Measurements from ENCODE around the gene TCF4.

TCF4 gene

DNA sequence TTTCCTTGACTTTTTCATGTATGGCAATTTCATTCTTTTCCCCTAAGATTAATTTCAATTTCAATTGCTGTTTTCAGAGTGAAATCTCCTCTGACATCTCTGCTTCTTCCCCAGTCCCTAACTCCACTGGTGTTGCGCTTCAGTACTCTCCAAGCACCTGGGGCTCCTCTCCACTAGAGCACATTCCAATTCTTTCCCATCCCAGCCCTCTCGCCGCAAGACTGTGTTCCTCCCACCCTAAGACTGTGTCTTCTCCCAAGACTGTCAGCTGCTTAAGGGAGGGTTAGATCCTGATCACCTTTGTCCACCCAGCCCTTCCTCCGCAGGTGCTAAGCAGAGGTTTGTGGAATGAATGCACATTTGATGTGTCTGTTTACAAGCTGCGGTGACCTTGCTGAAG, 373.0 kb downstream of the TCF4 start:
- no peak for DNase-seq

DNA sequence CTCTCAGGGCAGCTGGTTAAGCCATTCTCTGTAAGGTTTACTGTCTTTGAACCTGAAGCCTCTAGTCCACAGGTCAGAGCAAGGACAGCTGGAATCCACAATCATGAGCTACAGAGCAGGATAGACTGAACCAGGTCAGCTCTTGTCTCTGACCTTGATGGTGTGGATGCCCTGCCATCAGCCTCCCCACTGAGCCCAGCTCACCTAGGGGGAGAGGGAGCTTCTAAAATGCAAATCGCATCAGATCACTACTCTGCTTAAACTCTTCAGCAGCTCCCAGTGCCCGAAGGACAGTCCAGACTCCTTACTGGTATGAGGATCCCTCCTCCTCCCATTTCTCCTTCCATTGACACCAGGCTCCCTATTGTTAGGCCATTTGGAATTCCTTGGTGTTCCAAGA, 373.5 kb downstream of the TCF4 start:
- no peak for DNase-seq

- no peak for DNase-seq
Observed at GRCh38 chr18:55213586-55213985, 374.4 kb downstream of the TCF4 start.

DNA sequence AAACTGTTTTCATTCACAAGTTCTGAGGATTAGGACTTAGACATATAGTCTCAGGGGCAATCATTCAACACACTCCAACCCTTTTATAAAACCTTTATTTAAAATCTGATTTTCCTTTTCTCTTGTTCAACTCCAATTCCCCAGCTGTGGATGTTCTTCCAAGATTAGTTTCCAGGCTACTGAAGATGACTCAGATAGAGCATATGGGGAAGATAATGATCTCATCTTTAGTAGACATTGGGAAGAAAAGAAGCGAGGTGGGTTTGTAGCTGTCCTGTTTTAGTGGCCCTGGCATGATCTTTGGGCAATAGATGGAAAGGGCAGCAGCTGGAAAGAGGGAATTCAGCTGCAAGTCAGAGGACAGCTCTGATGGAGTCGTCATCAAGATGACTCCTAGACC, 381.1 kb downstream of the TCF4 start:
- no peak for DNase-seq

DNA sequence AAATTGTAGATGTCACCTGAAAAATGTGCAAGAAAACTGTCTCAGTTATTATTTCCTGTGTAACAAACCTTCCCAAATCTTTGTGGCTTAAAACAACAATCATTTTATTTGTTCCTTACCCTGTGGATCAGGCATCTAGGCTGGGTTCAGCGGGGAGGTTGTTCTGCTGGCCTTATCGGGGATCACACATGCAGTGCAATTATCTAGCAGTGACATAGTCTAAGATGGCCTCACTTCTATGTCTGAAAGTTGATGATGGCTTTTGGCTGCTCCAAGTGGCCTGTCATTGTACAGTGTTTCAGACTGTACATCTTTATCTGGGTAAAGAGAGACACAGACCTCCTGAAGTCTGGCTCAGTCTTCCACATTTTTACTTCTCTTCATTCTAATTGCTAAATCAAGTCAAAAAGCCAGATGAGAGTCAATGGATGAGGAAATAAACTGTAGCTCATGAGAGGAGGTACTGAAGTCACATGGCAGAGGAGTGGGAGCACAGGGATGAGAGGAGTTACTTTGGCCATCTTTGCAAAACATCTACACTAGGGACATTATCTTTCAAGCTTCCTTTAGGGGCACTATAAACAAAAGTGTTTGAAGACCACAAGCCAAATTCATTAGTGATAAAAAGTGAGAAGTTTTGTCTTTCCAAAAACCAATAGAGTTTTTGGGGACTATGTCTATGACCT, 385.6 kb downstream of the TCF4 start:
- no peak for DNase-seq

GRCh38 chr18:55199291-55199963, 388.6 kb downstream of the TCF4 start:
- DNase-seq = no peak

DNA sequence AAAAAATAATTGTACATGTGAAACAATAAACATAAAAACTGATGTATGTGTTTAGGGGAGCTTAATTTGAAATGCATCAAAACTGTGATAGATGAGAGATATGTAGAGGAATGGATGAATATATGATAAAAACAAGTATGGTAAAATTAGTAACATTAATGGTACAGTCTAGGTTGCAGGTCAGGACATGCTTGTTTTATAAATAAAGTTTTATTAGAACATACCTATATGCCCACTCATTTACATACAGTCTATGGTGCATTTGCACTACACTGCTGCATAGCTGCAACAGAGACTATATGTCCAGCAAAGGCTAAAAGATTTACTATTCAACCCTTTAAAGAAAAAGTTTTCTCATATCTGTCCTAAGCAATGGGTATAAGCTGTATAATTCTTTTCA, 392.1 kb downstream of the TCF4 start:
- no peak for DNase-seq

GRCh38 chr18:55189972-55190371, 398.0 kb downstream of the TCF4 start:
- no peak for DNase-seq

DNA sequence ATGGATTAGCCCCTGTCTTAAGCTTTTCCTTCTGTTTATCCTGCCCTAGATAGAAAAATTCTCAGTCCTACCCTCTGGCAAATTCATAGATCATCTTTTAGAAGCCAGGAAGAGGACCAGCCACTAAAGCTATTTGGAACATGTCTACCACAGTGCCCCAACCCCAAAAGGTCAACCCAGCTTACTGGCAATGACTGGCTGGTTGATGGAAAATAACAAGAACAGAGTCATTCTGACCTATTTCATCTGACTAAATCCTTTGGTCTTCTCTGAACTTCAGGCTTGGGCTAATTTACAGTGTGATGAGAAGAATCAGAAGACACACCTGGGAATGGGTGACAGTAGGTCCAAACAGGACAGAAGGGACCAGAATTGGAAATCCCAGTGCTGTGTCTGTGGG, 401.4 kb downstream of the TCF4 start:
- DNase-seq = no peak

GRCh38 chr18:55185391-55185790, 402.6 kb downstream of the TCF4 start:
- DNase-seq = no peak

GRCh38 chr18:55179835-55180234, 408.2 kb downstream of the TCF4 start:
- DNase-seq = no peak

- no peak for DNase-seq
Observed at GRCh38 chr18:55179425-55179824, 408.6 kb downstream of the TCF4 start.

DNA sequence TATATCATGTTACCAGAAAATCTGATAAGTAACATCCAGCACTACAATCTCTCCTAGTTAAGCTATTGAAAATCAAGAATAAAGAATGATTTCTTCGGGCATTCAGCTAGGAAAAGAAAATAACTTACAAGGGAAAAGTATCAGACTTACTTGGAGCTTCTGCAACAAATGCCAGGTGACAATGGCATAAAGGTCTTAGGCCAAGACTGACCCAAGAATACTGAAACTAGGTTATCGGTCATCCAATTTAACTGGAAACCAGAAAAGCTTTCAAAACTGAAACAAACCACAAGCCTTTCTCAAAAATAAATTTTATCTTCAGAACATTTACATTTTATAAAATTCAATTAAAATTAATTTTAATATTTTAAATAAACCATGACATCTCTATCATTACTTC, 414.7 kb downstream of the TCF4 start:
- DNase-seq = no peak
